Measurements from ENCODE around the gene NANOS1.

- TF ChIP-seq MTA2 (IDR thresholded peaks at IDR 0.05; ENCODE audit: low read depth) (no peak), CTCF (IDR thresholded peaks at IDR 0.05 in 2 of 3, conservative IDR thresholded peaks at IDR 0.05 in 1 of 3; ENCODE audit: insufficient read depth in 2 of 3, low read depth in 1 of 3, low read length in 3 of 3) (no peak), KLF16 (IDR thresholded peaks at IDR 0.05) (no peak), NCOA4 (IDR thresholded peaks at IDR 0.05; ENCODE audit: partially characterized antibody) (no peak), JUN (IDR thresholded peaks at IDR 0.05; ENCODE audit: borderline replicate concordance, low read depth, low read length) (no peak), JUN (CRISPR knock-in tag; IDR thresholded peaks at IDR 0.05; ENCODE audit: borderline replicate concordance) (no peak), TCF15 (CRISPR knock-in tag; IDR thresholded peaks at IDR 0.05) (no peak), MYC (IDR thresholded peaks at IDR 0.05; ENCODE audit: low read depth, low read length) (no peak), MYC (CRISPR knock-in tag; IDR thresholded peaks at IDR 0.05; ENCODE audit: borderline replicate concordance, low read depth) (no peak)
These were observed 4.2 kb upstream of the NANOS1 start for GRCh38 chr10:119025336-119025735.
